GM12892 (cell line): ENCODE data around the gene WDR89.
"Not testable (repeated sequence)": the region's sequence is repeated elsewhere in the genome, so short reads cannot be mapped to it uniquely, and the experiment has no call there.

Experiments
- DNase-seq: peaks from one replicate; pipeline ENCODE4 v3.0.0; 2011; ENCODE audit not compliant: insufficient read length
- FAIRE-seq: peaks from 2 replicates; lab custom pipeline; 2011; peaks lifted over from hg19 to GRCh38; lab: Jason Lieb, UNC
- POLR2A ChIP-seq: IDR thresholded peaks from 2 replicates; pipeline ENCODE4 v1.6.1; 2011; ENCODE audit warnings: low read depth, low read length, control low read depth
- POLR2AphosphoS5 ChIP-seq: IDR thresholded peaks from 2 replicates; pipeline ENCODE4 v1.6.1; 2011; ENCODE audit warnings: low read depth, low read length, control low read depth
- TAF1 ChIP-seq: IDR thresholded peaks from 2 replicates; pipeline ENCODE4 v1.6.1; 2011; ENCODE audit warnings: low read depth, mild to moderate bottlenecking, control low read depth, low read length, borderline replicate concordance

The WDR89 gene

GRCh38 chr14:63672417-63673180 lies 30.9 kb upstream of the WDR89 start:
- no peak for FAIRE-seq

GRCh38 chr14:63671987-63672386 lies 30.3 kb upstream of the WDR89 start:
- FAIRE-seq (no peak), DNase-seq (no peak)
- TF ChIP-seq TAF1 (no peak), POLR2AphosphoS5 (no peak), POLR2A (no peak)

More at GRCh38 chr14:63672417-63673180, 30.9 kb upstream of the WDR89 start:
- DNase-seq = no peak
- TF ChIP-seq TAF1 (no peak), POLR2AphosphoS5 (no peak), POLR2A (no peak)

GRCh38 chr14:63670692-63671091 lies 29.0 kb upstream of the WDR89 start:
- FAIRE-seq (no peak), DNase-seq (no peak)
- TF ChIP-seq POLR2A (no peak), TAF1 (no peak), POLR2AphosphoS5 (no peak)

- TF ChIP-seq TAF1 (no peak), POLR2A (no peak), POLR2AphosphoS5 (no peak)
- DNase-seq = no peak
- FAIRE-seq = no peak
Measured at GRCh38 chr14:63666335-63666734, 24.7 kb upstream of the WDR89 start.

GRCh38 chr14:63663428-63664341 lies 22.0 kb upstream of the WDR89 start:
- DNase-seq = no peak
- TF ChIP-seq TAF1 = no peak
- TF ChIP-seq POLR2A = no peak
- no peak for TF ChIP-seq POLR2AphosphoS5
- FAIRE-seq = no peak

- no peak for TF ChIP-seq POLR2A
- no peak for TF ChIP-seq TAF1
- TF ChIP-seq POLR2AphosphoS5 = no peak
- DNase-seq (no peak), FAIRE-seq (no peak)
Measured at GRCh38 chr14:63662776-63663175, 21.1 kb upstream of the WDR89 start.

- not testable (repeated sequence) for FAIRE-seq, DNase-seq
Measured at GRCh38 chr14:63661881-63662280, 20.2 kb upstream of the WDR89 start.

GRCh38 chr14:63659726-63660125 lies 18.1 kb upstream of the WDR89 start:
- no peak for DNase-seq
- TF ChIP-seq POLR2AphosphoS5 = no peak
- TF ChIP-seq TAF1 = no peak
- no peak for TF ChIP-seq POLR2A
- no peak for FAIRE-seq

- no peak for FAIRE-seq
- no peak for TF ChIP-seq POLR2AphosphoS5
- no peak for TF ChIP-seq POLR2A
- TF ChIP-seq TAF1 = no peak
- no peak for DNase-seq
Measured at GRCh38 chr14:63656194-63656593, 14.5 kb upstream of the WDR89 start.

GRCh38 chr14:63654936-63655335 lies 13.3 kb upstream of the WDR89 start:
- TF ChIP-seq POLR2AphosphoS5 (no peak), POLR2A (no peak), TAF1 (no peak)
- DNase-seq (no peak), FAIRE-seq (no peak)

GRCh38 chr14:63654346-63654745 lies 12.7 kb upstream of the WDR89 start:
- DNase-seq (no peak), FAIRE-seq (no peak)
- TF ChIP-seq POLR2A = no peak
- TF ChIP-seq TAF1 = no peak
- TF ChIP-seq POLR2AphosphoS5 = no peak

GRCh38 chr14:63652406-63652805 lies 10.7 kb upstream of the WDR89 start:
- FAIRE-seq (no peak), DNase-seq (no peak)
- TF ChIP-seq TAF1 (no peak), POLR2A (no peak), POLR2AphosphoS5 (no peak)
